Thymus (tissue), 11 donors: ENCODE measurements around the gene SNX8. TPM values are rescaled to one million over a fixed set of nuclear protein-coding genes. Genes with fewer than 3 reads are reported as not detected.

Source experiments
- DNase-seq, 9 donors: peaks; one replicate each; pipeline ENCODE4 v3.0.0-alpha.2; 2013; ENCODE audit warnings: low spot score in 9 of 9, low read depth in 6 of 9, missing footprints in 1 of 9
- H3K27ac ChIP-seq, 2 donors: one replicate each; pipeline ENCODE4 v1.5.1; 2013; ENCODE audit warnings: control low read depth in 1 of 2, low read depth in 1 of 2, low read length in 1 of 2, mild to moderate bottlenecking in 1 of 2, moderate library complexity in 1 of 2
- H3K27me3 ChIP-seq, 2 donors: one replicate each; pipeline ENCODE4 v1.5.1; 2013; ENCODE audit warnings: low read length in 1 of 2; ENCODE audit not compliant: control insufficient read depth in 2 of 2, insufficient read depth in 1 of 2
- H3K36me3 ChIP-seq, 2 donors: one replicate each; pipeline ENCODE4 v1.5.1; 2013; ENCODE audit warnings: low read length in 1 of 2, mild to moderate bottlenecking in 1 of 2, moderate library complexity in 1 of 2; ENCODE audit not compliant: control insufficient read depth in 2 of 2, insufficient read depth in 2 of 2
- H3K4me1 ChIP-seq, 2 donors: one replicate each; pipeline ENCODE4 v1.5.1; 2013; ENCODE audit warnings: low read length in 2 of 2; ENCODE audit not compliant: control insufficient read depth in 2 of 2, insufficient read depth in 2 of 2
- H3K4me3 ChIP-seq, 2 donors: one replicate each; pipeline ENCODE4 v1.5.1; 2013; ENCODE audit warnings: low read length in 2 of 2, control low read depth in 1 of 2, mild to moderate bottlenecking in 1 of 2
- H3K9me3 ChIP-seq, 2 donors: one replicate each; pipeline ENCODE4 v1.5.1; 2013; ENCODE audit warnings: low read length in 1 of 2, mild to moderate bottlenecking in 1 of 2; ENCODE audit not compliant: control insufficient read depth in 2 of 2, insufficient read depth in 1 of 2
- WGBS: extraction: QIAGEN DNeasy Blood & Tissue Kit; methylation state at CpG from one replicate; pipeline ENCODE4 v1.1.7; 2013; 5-methylcytosine and 5-hydroxymethylcytosine counted together
- polyA plus RNA-seq: library from polyadenylated mRNA; stranded (reverse); fragments of 200-250 nt; gene quantifications from one replicate; pipeline ENCODE4 v1.2.3, GENCODE V29; 2013
- total RNA-seq: library from RNA; stranded (reverse); fragments of 120-200 nt; gene quantifications from one replicate; pipeline ENCODE4 v1.2.4, GENCODE V29; 2013
- donor health status: healthy.

Gene SNX8
- total and polyA plus RNA-seq, 2 donors, result 10.4 to 25.9 TPM

GRCh38 chr7:2255145-2256139 lies 58.8 kb downstream of the SNX8 start:
- Histone ChIP-seq H3K27ac (no peak overlapping the region), H3K4me1 (peaks cover 0 to 2% of the 10 kb centered on the region in 2 donors), H3K4me3 (no peak overlapping the region), H3K9me3 (no peaks in the 10 kb centered on the region), H3K36me3 (peaks cover 8 to 24% of the 10 kb centered on the region in 2 donors), H3K27me3 (no peaks in the 10 kb centered on the region)
- DNase-seq, result no peak
- WGBS, result 95% methylated on average over 33 of the region's 33 CpGs

- WGBS, result 98% methylated on average over 31 of the region's 31 CpGs
- H3K4me3 ChIP-seq, result no peak overlapping the region
- no peak overlapping the region for H3K27ac ChIP-seq
- H3K9me3 ChIP-seq, result no peaks in the 10 kb centered on the region
- H3K4me1 ChIP-seq, result peaks cover 0 to 4% of the 10 kb centered on the region in 2 donors
- no peak for DNase-seq
- H3K27me3 ChIP-seq, result no peaks in the 10 kb centered on the region
- H3K36me3 ChIP-seq, result peaks cover 11 to 28% of the 10 kb centered on the region in 2 donors
Measured at GRCh38 chr7:2254429-2255144, 59.7 kb downstream of the SNX8 start.

GRCh38 chr7:2253525-2254244 lies 60.6 kb downstream of the SNX8 start:
- Histone ChIP-seq H3K27ac (no peak overlapping the region), H3K9me3 (no peaks in the 10 kb centered on the region), H3K36me3 (peaks cover 14 to 27% of the 10 kb centered on the region in 2 donors), H3K27me3 (no peaks in the 10 kb centered on the region), H3K4me1 (peaks cover 4 to 13% of the 10 kb centered on the region in 2 donors), H3K4me3 (no peak overlapping the region)
- DNase-seq, result no peak
- 95% methylated on average over 32 of the region's 32 CpGs for WGBS

- no peaks in the 10 kb centered on the region for H3K27me3 ChIP-seq
- DNase-seq, result no peak
- H3K36me3 ChIP-seq, result peaks cover 17 to 27% of the 10 kb centered on the region in 2 donors
- peaks cover 4 to 18% of the 10 kb centered on the region in 2 donors for H3K4me1 ChIP-seq
- H3K9me3 ChIP-seq, result no peaks in the 10 kb centered on the region
- H3K27ac ChIP-seq, result no peak overlapping the region
- WGBS, result 97% methylated on average over 9 of the region's 9 CpGs
- H3K4me3 ChIP-seq, result no peak overlapping the region
Measured at GRCh38 chr7:2253021-2253420, 61.2 kb downstream of the SNX8 start.

GRCh38 chr7:2251841-2252771 lies 62.1 kb downstream of the SNX8 start:
- peaks cover 4 to 19% of the 10 kb centered on the region in 2 donors for H3K4me1 ChIP-seq
- WGBS, result 81% methylated on average over 24 of the region's 24 CpGs
- no peak for DNase-seq

GRCh38 chr7:2251381-2251780 lies 62.9 kb downstream of the SNX8 start:
- Histone ChIP-seq H3K27me3 (no peaks in the 10 kb centered on the region), H3K4me1 (peaks cover 6 to 26% of the 10 kb centered on the region in 2 donors), H3K27ac (no peak overlapping the region), H3K36me3 (peaks cover 23 to 33% of the 10 kb centered on the region in 2 donors), H3K4me3 (no peak overlapping the region), H3K9me3 (no peaks in the 10 kb centered on the region)
- DNase-seq, result no peak
- WGBS, result 92% methylated on average over 10 of the region's 10 CpGs

More at GRCh38 chr7:2251841-2252771, 62.1 kb downstream of the SNX8 start:
- no peak overlapping the region for H3K27ac ChIP-seq
- H3K36me3 ChIP-seq, result peaks cover 23 to 33% of the 10 kb centered on the region in 2 donors
- H3K27me3 ChIP-seq, result no peaks in the 10 kb centered on the region
- H3K9me3 ChIP-seq, result no peaks in the 10 kb centered on the region
- H3K4me3 ChIP-seq, result no peak overlapping the region

- no peak overlapping the region for H3K27ac ChIP-seq
- peaks cover 33 to 34% of the 10 kb centered on the region in 2 donors for H3K36me3 ChIP-seq
- no peak for DNase-seq
- H3K4me3 ChIP-seq, result no peak overlapping the region
- H3K27me3 ChIP-seq, result no peaks in the 10 kb centered on the region
- peaks cover 12 to 42% of the 10 kb centered on the region in 2 donors for H3K4me1 ChIP-seq
- H3K9me3 ChIP-seq, result no peaks in the 10 kb centered on the region
- WGBS, result 95% methylated on average over 27 of the region's 27 CpGs
Measured at GRCh38 chr7:2249744-2250323, 64.4 kb downstream of the SNX8 start.
